HTR-8/SVneo (cell line): ENCODE data around the gene NUDT19.
"Not testable (repeated sequence)": the region's sequence is repeated elsewhere in the genome, so short reads cannot be mapped to it uniquely, and the experiment has no call there.

ENCODE experiments used
- DNase-seq: peaks from one replicate; pipeline ENCODE4 v3.0.0; 2011; ENCODE audit warnings: low spot score, mixed read lengths; ENCODE audit not compliant: insufficient read length
- FAIRE-seq: peaks from 2 replicates; lab custom pipeline; 2011; peaks lifted over from hg19 to GRCh38; lab: Jason Lieb, UNC

The NUDT19 gene

GRCh38 chr19:32704006-32704405 is 12.4 kb downstream of the NUDT19 start:
- not testable (repeated sequence) for FAIRE-seq

DNA sequence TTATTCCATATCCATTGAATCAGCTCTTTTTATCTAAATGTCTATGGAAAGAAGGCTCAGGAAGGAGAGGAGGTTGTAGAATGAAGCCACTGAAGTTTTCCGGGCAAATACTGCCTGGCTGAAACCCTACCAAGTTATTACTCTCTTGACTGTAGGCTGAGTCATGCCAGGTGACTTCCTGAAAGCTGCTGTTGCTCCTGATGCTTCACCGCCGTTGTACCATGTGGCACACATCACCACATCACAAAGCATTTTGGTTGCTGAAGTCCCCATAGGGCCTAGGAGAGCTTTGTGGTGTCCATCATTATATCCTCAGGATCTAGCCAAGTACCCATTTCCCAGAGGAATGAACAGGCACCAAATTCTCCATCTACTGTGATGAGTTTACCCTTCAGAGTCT is 16.8 kb downstream of the NUDT19 start:
- DNase-seq: no peak
- no peak for FAIRE-seq

More at GRCh38 chr19:32704006-32704405, 12.4 kb downstream of the NUDT19 start:
- DNase-seq: not testable (repeated sequence)

DNA sequence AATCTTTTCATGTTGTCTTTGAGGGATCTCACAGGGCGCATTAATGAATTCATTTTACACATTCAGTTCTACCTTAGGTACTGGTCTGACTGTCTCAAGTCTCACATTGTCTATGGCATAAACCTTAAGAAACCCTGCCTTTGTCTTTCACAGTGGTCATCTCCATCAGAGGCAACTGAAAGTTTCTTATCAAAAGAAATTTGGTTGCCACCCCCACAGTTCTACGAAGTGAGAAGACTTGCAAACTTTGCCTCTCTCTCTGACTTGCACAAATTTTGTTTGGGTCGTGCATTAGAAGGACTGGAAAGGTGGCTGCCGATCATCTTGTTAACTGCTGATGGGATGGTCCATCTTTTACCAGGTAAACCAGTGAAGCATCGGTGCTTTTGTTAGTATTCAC is 17.4 kb downstream of the NUDT19 start:
- FAIRE-seq (no peak), DNase-seq (no peak)

GRCh38 chr19:32711747-32712146 is 20.1 kb downstream of the NUDT19 start:
- FAIRE-seq (no peak), DNase-seq (no peak)

DNA sequence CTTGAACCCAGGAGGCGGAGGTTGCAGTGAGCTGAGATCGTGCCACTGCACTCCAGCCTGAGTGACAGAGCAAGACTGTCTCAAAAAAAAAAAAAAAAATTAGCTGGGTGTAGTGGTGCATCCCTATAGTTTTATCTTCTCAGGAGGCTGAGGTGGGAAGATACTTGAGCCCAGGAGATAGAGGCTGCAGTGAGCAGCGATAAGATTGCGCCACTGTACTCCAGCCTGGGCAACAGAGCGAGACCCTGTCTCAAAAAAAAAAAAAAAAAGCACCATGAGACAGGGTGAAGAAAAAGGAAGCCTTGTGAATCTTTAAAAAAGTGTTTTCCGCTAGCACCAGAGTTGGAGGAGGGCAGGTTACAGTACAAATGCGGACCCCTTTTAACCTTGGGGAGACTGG is 24.6 kb downstream of the NUDT19 start:
- not testable (repeated sequence) for FAIRE-seq

DNA sequence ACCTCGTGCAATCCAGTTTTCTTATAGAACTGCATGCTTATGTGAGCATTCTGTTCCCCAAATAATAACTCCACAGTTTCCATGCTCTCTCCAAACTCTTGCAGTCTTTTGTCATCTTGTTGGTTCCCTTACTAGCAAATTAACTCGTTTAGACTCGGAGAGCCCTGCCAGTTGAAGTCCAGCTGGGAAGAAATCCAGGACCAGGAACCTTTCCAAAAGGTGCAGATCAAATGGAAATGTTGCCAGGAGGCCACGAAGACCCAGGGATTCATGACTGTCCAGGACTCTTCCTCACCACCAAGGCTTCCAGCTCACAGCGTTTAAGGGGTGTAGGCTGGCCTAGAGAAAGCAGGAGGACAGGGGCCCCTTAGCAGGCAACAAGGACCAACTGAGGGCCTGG is 25.9 kb downstream of the NUDT19 start:
- FAIRE-seq (no peak), DNase-seq (no peak)

More for the DNA sequence above, 24.6 kb downstream of the NUDT19 start:
- not testable (repeated sequence) for DNase-seq

DNA sequence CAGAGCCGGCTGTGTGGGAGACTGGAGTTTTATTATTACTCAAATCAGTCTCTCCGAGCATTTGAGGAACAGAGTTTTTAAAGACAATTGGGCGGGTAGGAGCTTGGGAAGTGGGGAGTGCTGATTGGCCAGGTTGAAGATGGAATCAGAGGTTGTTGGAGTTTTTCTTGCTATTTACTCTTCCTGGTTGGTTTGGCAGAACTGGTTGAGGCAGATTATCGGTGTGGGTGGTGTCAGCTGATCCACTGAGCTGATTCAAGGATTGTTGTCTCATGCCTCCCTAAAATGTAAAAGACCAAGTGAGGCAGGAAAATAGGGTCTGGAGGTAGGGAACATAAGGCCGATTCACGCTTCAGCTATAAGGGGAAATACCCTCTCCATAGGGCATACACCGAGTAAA is 26.7 kb downstream of the NUDT19 start:
- DNase-seq: no peak
- FAIRE-seq: no peak

- no peak for DNase-seq
- no peak for FAIRE-seq
Observed at GRCh38 chr19:32719611-32720059, 28.0 kb downstream of the NUDT19 start, which contains the start of gene TDRD12. TSS of gene TDRD12 (plus strand) at chr19:32719767. CDS start at chr19:32720073, 306 bp downstream.

DNA sequence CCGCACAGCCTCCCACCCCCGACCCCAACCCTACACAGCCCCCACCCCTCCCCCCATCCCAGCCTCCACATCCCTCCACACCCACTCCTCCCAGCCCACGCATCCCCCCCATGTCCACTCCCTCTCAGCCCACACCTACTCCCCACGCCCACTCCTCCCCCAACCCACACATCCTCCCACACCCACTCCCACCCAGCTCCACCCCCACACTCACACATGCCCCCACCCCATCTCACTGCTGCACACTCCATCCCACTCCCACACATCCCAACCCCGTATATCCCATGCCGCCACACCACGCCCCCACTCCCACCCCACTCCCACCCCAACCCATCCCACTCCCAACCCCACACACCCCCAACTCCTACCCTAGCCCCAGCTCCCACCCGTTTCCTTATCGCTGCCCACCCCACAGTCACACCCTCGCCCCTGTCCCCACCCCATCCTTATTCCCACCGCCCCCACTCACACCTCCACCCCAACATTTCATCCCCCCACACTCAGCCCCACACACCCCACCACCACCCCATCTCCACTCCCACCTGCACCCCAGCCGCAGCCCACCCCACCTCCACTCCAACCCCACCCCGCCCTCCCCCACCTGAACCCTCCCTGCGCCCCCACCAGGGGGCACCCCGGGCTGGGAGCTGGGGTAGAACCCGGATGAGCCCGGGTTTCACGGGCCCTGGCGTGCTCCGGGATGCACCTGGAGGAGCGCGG is 28.8 kb downstream of the NUDT19 start:
- peak; percentile 31 for FAIRE-seq
- no peak for DNase-seq

DNA sequence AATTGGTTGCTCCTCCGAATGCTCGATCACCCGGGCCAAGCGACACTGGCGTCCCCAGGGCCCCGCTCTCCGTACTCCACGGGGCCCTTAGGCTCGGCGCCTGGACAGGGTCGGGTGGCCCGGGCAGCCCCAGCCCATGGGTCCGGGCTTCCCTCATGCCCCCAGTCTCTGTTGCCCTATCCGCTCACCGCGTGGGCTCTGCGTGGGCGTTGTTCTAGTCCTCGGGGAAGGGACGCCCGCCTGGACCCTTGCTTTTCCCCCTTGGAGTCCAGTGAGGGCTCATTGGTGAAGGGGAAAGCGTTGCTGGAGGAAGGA is 29.3 kb downstream of the NUDT19 start:
- no peak for DNase-seq
- FAIRE-seq: no peak

- no peak for DNase-seq
Observed at GRCh38 chr19:32735936-32736335, 44.3 kb downstream of the NUDT19 start.

GRCh38 chr19:32743021-32743420 is 51.4 kb downstream of the NUDT19 start:
- FAIRE-seq (no peak), DNase-seq (no peak)

More at GRCh38 chr19:32735936-32736335, 44.3 kb downstream of the NUDT19 start:
- no peak for FAIRE-seq

DNA sequence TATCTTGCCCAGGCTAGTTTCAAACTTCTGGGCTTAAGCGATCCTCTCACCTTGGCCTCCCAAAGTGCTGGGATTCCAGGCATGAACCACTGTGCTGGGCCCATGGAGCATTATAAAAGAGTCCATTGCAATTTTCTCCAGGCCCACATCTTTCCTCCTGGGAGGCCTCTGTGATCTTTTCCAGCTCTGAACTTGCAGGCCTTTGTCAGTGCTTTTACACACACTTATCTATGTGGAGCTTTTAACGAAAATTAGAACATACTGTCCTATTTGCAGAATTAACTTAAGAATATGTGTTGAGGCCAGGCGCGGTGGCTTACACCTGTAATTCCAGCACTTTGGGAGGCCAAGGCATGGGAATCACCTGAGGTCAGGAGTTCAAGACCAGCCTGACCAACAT is 51.8 kb downstream of the NUDT19 start:
- DNase-seq (no peak), FAIRE-seq (no peak)

- DNase-seq (no peak), FAIRE-seq (no peak)
Observed at GRCh38 chr19:32744555-32745325, 53.1 kb downstream of the NUDT19 start.

DNA sequence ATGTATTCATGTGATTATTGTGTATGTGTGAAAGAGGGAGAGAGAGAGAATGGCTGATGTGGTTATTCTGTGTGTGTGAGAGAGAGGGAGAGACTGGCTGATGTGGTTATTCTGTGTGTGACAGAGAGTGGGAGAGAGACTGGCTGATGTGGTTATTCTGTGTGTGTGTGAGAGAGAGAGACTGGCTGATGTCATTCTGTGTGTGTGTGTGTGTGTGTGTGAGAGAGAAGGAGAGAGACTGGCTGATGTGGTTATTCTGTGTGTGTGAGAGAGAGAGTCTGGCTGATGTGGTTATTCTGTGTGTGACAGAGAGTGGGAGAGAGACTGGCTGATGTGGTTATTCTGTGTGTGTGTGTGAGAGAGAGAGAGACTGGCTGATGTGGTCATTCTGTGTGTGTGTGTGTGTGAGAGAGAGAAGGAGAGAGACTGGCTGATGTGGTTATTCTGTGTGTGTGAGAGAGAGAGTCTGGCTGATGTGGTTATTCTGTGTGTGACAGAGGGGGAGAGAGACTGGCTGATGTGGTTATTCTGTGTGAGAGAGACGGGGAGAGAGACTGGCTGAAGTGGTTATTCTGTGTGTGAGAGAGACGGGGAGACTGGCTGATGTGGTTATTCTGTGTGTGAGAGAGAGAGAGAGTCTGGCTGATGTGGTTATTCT is 54.1 kb downstream of the NUDT19 start:
- FAIRE-seq, DNase-seq: not testable (repeated sequence)

- DNase-seq, FAIRE-seq: not testable (repeated sequence)
Observed at GRCh38 chr19:32746631-32747196, 55.1 kb downstream of the NUDT19 start.

GRCh38 chr19:32748497-32748896 is 56.9 kb downstream of the NUDT19 start:
- DNase-seq: no peak
- no peak for FAIRE-seq

DNA sequence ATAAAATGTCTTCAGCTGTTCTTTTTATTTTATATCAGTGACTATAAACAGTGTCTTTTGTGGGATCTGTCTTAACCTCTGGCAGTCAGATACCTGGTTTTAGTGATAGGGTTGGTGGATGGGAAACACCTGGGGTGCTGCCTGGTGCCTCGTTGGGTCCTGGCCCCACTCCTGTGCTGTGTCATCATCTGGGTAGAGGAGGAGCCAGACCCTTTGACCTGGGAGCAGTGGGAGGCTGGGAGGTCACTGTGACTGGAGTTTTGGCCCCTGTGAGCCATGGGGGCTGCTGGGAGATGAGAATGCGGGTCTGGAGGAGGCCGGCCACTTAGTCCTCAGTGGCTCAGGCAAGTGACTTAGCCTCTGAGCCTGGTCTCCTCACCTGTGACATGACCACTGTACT is 57.3 kb downstream of the NUDT19 start:
- FAIRE-seq (no peak), DNase-seq (no peak)

GRCh38 chr19:32749361-32749760 is 57.7 kb downstream of the NUDT19 start:
- no peak for FAIRE-seq
- DNase-seq: no peak

DNA sequence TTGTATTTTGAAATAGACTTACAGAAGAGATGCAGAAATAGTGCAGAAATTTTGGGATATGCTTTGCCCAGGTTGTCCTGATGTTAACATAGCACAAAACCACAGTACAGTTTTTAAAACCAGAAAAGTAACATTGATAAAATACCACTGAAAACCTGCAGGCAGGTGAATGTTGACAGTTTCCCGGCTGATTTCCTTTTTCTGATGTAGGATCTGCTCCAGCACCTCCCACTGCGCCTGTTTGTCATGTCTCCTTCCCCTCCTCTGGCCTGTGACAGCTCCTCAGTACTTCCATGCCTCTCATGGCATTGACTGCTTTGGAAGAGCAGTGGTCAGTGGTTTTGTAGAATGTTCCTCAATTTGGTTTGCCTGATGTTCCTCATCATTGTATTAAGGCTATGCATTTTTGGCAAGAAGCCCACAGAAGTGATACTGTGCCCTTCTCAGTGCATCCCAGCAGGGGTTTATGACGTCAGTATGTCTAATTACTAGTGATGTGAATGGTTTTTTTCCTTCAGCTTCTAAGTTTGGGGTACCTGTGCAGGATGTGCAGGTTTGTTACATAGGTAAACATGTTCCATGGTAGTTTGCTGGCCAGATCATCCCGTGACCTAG is 58.9 kb downstream of the NUDT19 start:
- DNase-seq (no peak), FAIRE-seq (no peak)
